Keratinocyte (primary cell): Measurements from ENCODE around the gene BSCL2.

ENCODE experiments used
- CTCF ChIP-seq, 3 experiments: IDR thresholded peaks in 1 of 3; conservative IDR thresholded peaks in 1 of 3; optimal IDR thresholded peaks in 1 of 3; 2 replicates in 2 of 3; 3 replicates in 1 of 3; pipeline versions ENCODE3 to v1.5.1; 2011; ENCODE audit warnings: low read length in 3 of 3, mild to moderate bottlenecking in 3 of 3, moderate library complexity in 2 of 3, control low read depth in 1 of 3, inconsistent platforms in 1 of 3; ENCODE audit not compliant: insufficient read depth in 2 of 3; ENCODE audit errors: extremely low read depth in 1 of 3
- EZH2 ChIP-seq: IDR thresholded peaks from one replicate; pipeline ENCODE4 v1.6.1; 2012; ENCODE audit warnings: inconsistent platforms, mild to moderate bottlenecking, low read length, moderate library complexity

DNA sequence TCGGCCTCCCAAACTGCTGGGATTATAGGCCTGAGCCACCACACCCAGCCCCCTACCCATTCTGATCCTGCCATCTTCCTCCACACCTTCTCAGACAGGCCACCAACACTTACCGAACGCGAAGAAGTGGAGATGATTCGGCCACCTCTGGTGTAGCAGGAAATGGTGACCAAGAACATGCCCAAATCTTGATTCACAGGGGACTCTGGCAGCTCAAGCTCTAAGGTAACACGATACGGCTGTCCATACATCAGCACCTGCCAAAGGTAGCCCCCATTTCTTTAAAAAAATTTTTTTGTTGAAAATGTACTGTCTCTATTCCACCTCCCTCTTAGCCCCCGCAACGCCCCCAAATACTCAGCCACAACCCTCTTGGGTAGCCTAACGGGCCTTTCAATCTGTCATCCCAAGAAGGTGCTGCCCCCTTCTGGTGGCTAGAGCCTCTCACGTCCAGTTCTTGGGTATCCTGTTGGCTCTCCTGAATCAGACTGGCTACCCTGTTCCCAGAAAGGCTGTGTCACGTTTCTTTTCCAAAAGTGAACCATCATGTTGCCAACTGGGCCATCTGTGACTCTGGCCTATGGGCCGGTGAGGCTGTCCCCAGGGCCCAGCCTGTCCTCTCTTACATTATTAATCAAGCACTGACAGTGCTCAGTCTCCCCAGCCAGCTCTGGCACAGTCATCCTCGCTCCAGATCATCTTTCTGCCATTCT is 12.6 kb downstream of the BSCL2 start:
- peak; percentile 83 to 88 (median 86) for TF ChIP-seq CTCF (optimal IDR thresholded peaks at IDR 0.05 in 1 of 3, IDR thresholded peaks at IDR 0.05 in 1 of 3, conservative IDR thresholded peaks at IDR 0.05 in 1 of 3; ENCODE audit: extremely low read depth in 1 of 3, insufficient read depth in 2 of 3, low read length in 3 of 3)
- no peak for TF ChIP-seq EZH2
